Endodermal cell (in vitro differentiated cells): Measurements from ENCODE around the gene MISP. TPM values are rescaled to one million over a fixed set of nuclear protein-coding genes. Genes with fewer than 3 reads are reported as not detected.

Experiments used
- DNase-seq: peaks from one replicate; pipeline ENCODE4 v3.0.0-alpha.2; 2017
- H3K27ac ChIP-seq: 2 replicates; pipeline ENCODE4 v1.5.1; 2013; ENCODE audit warnings: mild to moderate bottlenecking, low read depth, low read length, moderate library complexity
- H3K27me3 ChIP-seq: 2 replicates; pipeline ENCODE4 v1.6.1; 2013; ENCODE audit warnings: mild to moderate bottlenecking, low read length, moderate library complexity; ENCODE audit not compliant: insufficient read depth, control insufficient read depth, poor library complexity, severe bottlenecking
- H3K36me3 ChIP-seq: 2 replicates; pipeline ENCODE4 v1.7.0; 2013; ENCODE audit warnings: mild to moderate bottlenecking, low read length, moderate library complexity; ENCODE audit not compliant: control insufficient read depth, insufficient read depth
- H3K4me1 ChIP-seq: one replicate; pipeline ENCODE4 v1.7.0; 2013; ENCODE audit warnings: low read length; ENCODE audit not compliant: control insufficient read depth, insufficient read depth
- H3K4me3 ChIP-seq: 2 replicates; pipeline ENCODE4 v1.5.1; 2013; ENCODE audit warnings: mild to moderate bottlenecking, low read length, moderate library complexity
- H3K9ac ChIP-seq: 2 replicates; pipeline ENCODE4 v1.6.1; 2013; ENCODE audit warnings: mild to moderate bottlenecking, low read length, moderate library complexity; ENCODE audit not compliant: poor library complexity, severe bottlenecking; ENCODE audit errors: extremely low read depth
- H3K9me3 ChIP-seq: 2 replicates; pipeline ENCODE4 v1.6.1; 2013; ENCODE audit warnings: mild to moderate bottlenecking, low read length, moderate library complexity; ENCODE audit not compliant: control insufficient read depth
- H3K27ac Mint-ChIP-seq: 2 replicates; pipeline ENCODE4 v1.8.0; 2020; ENCODE audit warnings: mixed read lengths
- H3K27me3 Mint-ChIP-seq: 2 replicates; pipeline ENCODE4 v1.8.0; 2021; ENCODE audit warnings: mild to moderate bottlenecking, mixed read lengths; ENCODE audit not compliant: insufficient read depth
- H3K36me3 Mint-ChIP-seq: 2 replicates; pipeline ENCODE4 v1.8.0; 2020; ENCODE audit warnings: low read depth, mixed read lengths
- H3K4me1 Mint-ChIP-seq: 2 replicates; pipeline ENCODE4 v1.8.0; 2020; ENCODE audit warnings: mixed read lengths
- H3K4me3 Mint-ChIP-seq: 2 replicates; pipeline ENCODE4 v1.8.0; 2020; ENCODE audit warnings: mild to moderate bottlenecking, moderate library complexity, mixed read lengths
- H3K9me3 Mint-ChIP-seq: 2 replicates; pipeline ENCODE4 v1.8.0; 2020; ENCODE audit warnings: mild to moderate bottlenecking, mixed read lengths
- WGBS, 2 experiments: methylation state at CpG; one replicate each; pipeline versions ENCODE4 v1.1.5 to v1.1.7; 2013; ENCODE audit warnings: missing lambda C conversion rate in 2 of 2, mixed read lengths in 1 of 2; ENCODE audit not compliant: insufficient coverage in 1 of 2, insufficient read length in 1 of 2; 5-methylcytosine and 5-hydroxymethylcytosine counted together
- total RNA-seq, 2 donors: library from RNA; stranded (reverse); fragmentation: NEBNext Ultra II Directional in 1 of 2; extraction: Animal tissue kit (Norgen Biotek cat#: 25700) in 1 of 2; gene quantifications; 2 replicates in 1 of 2; 3 replicates in 1 of 2; pipeline ENCODE4 v1.2.1, GENCODE V29; 2021
- TF ChIP-seq, protein P1 (sequence below): fragments of 200-600 bp; sonication (generic); conservative IDR thresholded peaks from 2 replicates; pipeline ENCODE4 v1.5.0; 2021; ENCODE audit warnings: antibody characterized with exemption, mild to moderate bottlenecking

MISP gene
- total RNA-seq, 2 donors from 2014 or later, result 0.11 TPM; not detected in 1

- DNase-seq, result no peak
- TF ChIP-seq, protein P1, sequence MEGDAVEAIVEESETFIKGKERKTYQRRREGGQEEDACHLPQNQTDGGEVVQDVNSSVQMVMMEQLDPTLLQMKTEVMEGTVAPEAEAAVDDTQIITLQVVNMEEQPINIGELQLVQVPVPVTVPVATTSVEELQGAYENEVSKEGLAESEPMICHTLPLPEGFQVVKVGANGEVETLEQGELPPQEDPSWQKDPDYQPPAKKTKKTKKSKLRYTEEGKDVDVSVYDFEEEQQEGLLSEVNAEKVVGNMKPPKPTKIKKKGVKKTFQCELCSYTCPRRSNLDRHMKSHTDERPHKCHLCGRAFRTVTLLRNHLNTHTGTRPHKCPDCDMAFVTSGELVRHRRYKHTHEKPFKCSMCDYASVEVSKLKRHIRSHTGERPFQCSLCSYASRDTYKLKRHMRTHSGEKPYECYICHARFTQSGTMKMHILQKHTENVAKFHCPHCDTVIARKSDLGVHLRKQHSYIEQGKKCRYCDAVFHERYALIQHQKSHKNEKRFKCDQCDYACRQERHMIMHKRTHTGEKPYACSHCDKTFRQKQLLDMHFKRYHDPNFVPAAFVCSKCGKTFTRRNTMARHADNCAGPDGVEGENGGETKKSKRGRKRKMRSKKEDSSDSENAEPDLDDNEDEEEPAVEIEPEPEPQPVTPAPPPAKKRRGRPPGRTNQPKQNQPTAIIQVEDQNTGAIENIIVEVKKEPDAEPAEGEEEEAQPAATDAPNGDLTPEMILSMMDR, result no peak
- H3K9me3 ChIP-seq, result no peaks in the 10 kb centered on the region
- H3K36me3 ChIP-seq, result no peaks in the 10 kb centered on the region
- H3K27ac Mint-ChIP-seq, result no peak overlapping the region
- WGBS, 2 experiments, result 91 to 95% methylated on average over 23 to 42 of the region's 43 CpGs
- no peak overlapping the region for H3K4me3 Mint-ChIP-seq
- no peaks in the 10 kb centered on the region for H3K4me1 Mint-ChIP-seq
- H3K9ac ChIP-seq, result no peak overlapping the region
- H3K9me3 Mint-ChIP-seq, result peaks cover 33% of the 10 kb centered on the region
- no peaks in the 10 kb centered on the region for H3K4me1 ChIP-seq
- H3K27ac ChIP-seq, result no peak overlapping the region
- H3K36me3 Mint-ChIP-seq, result peaks cover 3% of the 10 kb centered on the region
- no peak overlapping the region for H3K4me3 ChIP-seq
- H3K27me3 Mint-ChIP-seq, result no peaks in the 10 kb centered on the region
- H3K27me3 ChIP-seq, result no peaks in the 10 kb centered on the region
Measured at GRCh38 chr19:746208-746819, 4.6 kb upstream of the MISP start.

GRCh38 chr19:746956-747355 lies 4.0 kb upstream of the MISP start:
- no peak for DNase-seq
- TF ChIP-seq, protein P1, result no peak

DNA sequence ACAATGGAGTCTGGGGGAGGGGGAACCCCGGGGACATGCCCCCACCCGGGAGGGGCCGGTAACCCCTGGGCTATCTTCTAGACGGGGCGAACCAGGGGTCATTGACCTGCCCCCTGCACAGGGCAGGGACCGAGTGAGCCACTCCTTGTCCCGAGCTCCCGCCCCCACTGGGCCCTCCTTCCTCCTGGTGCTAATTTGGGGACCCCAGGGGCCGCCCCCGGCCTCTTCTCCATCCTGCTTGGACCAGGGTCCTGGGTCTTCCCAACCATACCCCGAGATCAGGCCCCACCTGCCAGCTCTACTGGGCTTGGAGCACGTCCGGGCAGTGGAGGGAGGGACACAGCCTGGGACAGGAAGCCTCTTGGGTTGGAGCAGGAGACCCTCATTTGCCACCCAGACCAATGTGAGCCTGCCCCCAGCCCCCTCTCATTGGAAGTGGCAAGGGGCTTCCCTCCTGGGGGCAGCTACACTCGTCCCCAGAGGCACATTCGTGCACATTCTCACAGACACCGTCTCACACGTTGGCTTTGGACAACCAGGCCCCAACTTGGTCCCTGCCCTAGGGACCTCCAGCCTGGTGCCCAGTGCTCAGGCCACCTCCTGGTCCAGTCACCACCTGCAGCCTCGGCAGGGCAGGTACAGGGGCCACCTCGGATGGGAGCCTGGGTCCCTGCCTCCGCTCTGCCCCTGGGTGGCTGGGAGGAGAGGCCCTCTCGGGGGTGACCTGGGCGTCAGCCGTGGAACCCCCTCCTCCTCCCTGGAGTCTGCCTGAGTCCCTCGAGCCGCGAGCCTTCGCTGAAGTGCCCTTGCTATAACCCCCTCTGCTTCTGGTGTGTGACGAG lies 3.3 kb upstream of the MISP start:
- 93 to 94% methylated on average over 18 to 28 of the region's 28 CpGs for WGBS, 2 experiments
- Mint-ChIP-seq H3K27ac (no peak overlapping the region), H3K27me3 (no peaks in the 10 kb centered on the region), H3K4me3 (no peak overlapping the region), H3K4me1 (no peaks in the 10 kb centered on the region), H3K36me3 (peaks cover 3% of the 10 kb centered on the region), H3K9me3 (peaks cover 30% of the 10 kb centered on the region)
- Histone ChIP-seq H3K27ac (no peak overlapping the region), H3K9me3 (no peaks in the 10 kb centered on the region), H3K4me3 (no peak overlapping the region), H3K27me3 (no peaks in the 10 kb centered on the region), H3K36me3 (no peaks in the 10 kb centered on the region), H3K9ac (no peak overlapping the region), H3K4me1 (no peaks in the 10 kb centered on the region)
- no peak for DNase-seq
- TF ChIP-seq, protein P1, result no peak

More at GRCh38 chr19:746956-747355, 4.0 kb upstream of the MISP start:
- Mint-ChIP-seq H3K9me3 (peaks cover 32% of the 10 kb centered on the region), H3K4me3 (no peak overlapping the region), H3K27me3 (no peaks in the 10 kb centered on the region), H3K27ac (no peak overlapping the region), H3K4me1 (no peaks in the 10 kb centered on the region), H3K36me3 (peaks cover 3% of the 10 kb centered on the region)
- no peak overlapping the region for H3K9ac ChIP-seq
- no peaks in the 10 kb centered on the region for H3K9me3 ChIP-seq
- H3K27me3 ChIP-seq, result no peaks in the 10 kb centered on the region
- H3K27ac ChIP-seq, result no peak overlapping the region
- WGBS, 2 experiments, result 94 to 98% methylated on average over 14 to 22 of the region's 22 CpGs
- no peak overlapping the region for H3K4me3 ChIP-seq
- H3K36me3 ChIP-seq, result no peaks in the 10 kb centered on the region
- H3K4me1 ChIP-seq, result no peaks in the 10 kb centered on the region
